Ovary (tissue), 3 donors: ENCODE measurements around the gene CLSTN1.

Experiments
- CTCF ChIP-seq, 3 donors: fragments of 450-650 bp in 2 of 3; fragments of 200-600 bp in 1 of 3; IDR thresholded peaks; one replicate each; pipeline versions ENCODE4 v1.5.1 to v1.8.0; 2016 to 2022; ENCODE audit warnings: antibody characterized with exemption in 3 of 3, mild to moderate bottlenecking in 1 of 3
- EP300 ChIP-seq: sonication (generic); formaldehyde crosslinking; IDR thresholded peaks from one replicate; pipeline ENCODE4 v1.6.1; 2017; ENCODE audit warnings: antibody characterized with exemption
- POLR2A ChIP-seq: fragments of 450-650 bp; IDR thresholded peaks from one replicate; pipeline ENCODE4 v1.6.1; 2017; ENCODE audit warnings: antibody characterized with exemption, mild to moderate bottlenecking, moderate library complexity
- donor health status: DM: no; HTN: no; CAD: no.

DNA sequence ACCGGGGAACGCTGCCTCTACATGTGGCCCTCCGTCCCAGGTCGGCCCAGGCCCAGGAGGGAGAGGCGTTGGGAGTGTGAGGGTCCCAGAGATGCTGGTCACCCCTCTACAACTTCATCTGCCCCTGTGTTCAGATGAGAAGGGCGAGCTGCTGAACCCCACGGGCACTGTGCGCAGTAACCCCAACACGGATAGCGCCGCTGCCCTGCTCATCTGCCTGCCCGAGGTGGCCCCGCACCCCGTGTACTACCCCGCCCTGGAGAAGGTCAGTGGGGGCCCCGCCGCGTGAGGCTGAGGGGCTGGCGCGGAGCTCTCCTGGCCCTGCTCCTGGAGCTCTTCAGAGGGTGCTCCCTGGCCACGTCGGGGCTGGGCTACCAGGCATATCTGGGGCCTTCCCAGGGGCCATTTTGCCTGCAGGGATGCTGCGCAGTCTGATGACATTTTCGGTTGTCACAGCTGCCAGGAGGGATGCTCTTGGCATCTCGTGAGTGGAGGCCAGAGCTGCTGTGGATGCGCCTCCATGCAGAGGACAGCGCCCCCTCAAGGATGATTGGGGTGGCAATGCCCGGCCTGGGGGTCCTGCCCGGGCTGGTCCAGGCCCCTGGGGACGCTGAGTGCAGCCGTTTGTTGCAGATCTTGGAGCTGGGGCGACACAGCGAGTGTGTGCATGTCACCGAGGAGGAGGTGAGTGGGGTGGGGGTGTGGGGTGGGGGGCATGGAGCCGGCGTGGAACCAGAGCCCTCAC is 103.6 kb downstream of the CLSTN1 start:
- TF ChIP-seq EP300 (no peak), CTCF (IDR thresholded peaks at IDR 0.05) (no peak), POLR2A (no peak)
